Activated CD4-positive, alpha-beta T cell treated with anti-CD3 and anti-CD28 coated beads for 4 hours (primary cell): Measurements from ENCODE around the gene ADK.
"Not testable (repeated sequence)": the region's sequence is repeated elsewhere in the genome, so short reads cannot be mapped to it uniquely, and the experiment has no call there.

Source experiments
- DNase-seq, 2 donors: peaks; one replicate each; pipeline ENCODE4 v3.0.0-alpha.2; 2020

Gene ADK

DNA sequence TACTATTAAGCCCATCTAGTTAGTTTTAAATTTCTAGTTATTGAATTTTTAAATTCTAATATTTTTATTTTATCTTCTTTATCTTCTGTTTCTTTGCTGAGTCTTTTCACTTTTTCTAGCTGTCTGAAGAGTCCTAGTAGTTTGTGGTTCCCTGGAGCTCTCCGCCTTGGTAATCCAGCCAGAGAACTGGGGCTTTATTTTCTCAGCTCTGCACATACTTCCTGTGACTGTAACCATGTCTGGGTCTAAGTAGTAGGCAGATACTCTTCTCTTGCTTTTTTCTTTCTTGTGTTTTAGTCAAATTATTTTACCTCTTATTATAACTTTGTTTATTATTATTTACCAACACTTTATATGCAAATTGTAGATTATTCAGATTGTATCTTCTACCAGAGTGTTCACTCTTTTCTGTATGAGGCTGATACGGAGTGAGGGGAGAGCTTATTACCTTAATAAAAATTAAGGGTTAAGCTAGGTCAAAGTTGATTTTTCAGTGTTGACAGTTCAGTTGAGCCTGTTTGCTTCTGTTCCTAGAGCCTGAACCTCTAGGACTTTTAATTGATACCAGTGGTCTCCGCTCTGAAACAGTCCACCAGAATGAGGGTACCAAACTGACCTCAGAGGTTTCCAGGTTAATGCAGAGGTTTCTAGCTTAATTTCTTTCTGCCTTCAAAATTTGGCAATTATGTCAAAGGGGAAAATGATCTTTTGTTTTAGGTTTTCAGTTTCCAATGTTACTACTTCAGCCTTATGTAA is 155.4 kb downstream of the ADK start:
- DNase-seq: no peak

DNA sequence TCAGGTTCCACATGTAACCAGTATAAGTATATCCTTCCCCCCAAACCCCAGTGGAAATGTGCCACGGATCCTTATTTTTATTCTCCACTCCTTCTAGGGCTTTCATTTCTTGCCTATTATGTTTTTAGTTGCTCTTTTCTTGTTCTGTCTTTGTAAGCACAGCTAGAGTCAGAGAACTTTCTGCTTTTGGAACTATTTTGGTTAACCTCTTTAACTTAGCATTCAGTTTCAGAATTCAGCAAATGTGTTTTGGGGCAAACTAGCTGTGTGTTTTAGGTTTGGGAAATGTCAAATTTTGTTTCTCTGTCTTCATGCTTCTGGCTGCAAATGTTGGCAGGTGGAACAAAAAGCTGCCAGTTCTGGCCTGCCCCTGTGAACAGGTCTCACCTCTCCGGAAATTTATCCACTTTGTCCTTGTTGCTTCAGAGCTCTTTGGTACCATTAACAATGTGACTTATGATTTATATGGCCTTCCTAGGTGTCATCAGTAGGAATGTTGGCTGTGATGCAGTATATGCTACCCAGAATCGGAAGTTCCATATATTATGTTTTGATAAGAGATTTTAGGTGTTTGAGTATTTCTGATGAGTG is 156.1 kb downstream of the ADK start:
- no peak for DNase-seq

DNA sequence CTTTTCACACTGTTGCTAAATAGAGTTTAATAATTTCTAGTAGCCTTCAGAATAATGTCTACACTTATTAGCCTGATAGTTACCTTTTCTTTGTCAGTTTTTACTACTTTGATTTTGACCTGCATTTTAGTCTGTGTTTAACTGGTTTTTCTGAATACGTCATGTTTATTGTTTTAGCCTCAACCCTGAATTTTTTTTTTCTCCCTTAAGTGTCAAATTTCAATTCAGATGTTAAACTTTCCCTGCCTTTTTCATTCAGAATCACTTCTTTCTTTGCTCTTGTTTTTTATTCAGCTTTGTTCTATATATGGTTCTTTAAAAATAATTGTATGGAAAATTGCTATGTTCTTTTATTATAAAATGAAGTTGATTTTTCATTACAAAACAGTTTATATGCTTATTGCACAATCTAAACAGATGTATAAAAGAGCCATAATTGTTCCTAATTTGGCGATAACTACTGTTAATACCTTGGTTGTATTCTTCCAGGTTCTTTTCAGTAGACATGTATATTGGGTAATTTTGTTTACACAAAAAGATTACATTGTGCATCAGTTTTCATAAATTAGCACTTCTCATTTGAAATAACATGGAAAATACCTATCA is 159.7 kb downstream of the ADK start:
- DNase-seq: no peak

DNA sequence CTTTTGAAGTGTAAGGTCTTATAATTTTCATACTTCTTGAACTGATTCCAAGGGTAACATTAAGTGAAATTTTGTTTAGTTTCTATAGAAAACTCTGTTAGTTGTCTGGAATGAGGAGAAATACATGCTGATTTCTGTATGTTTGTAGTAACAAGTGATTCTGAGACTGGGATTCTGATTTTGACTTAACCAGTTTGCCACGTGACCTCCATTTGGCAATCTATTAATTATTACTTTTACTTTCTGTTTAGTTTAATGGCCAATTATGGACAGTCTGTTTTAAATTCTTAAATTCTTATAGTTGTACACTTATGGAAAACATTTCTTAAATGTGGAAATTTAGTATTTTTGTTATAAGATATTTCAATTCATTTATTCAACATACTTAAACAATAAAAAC is 163.1 kb downstream of the ADK start:
- no peak for DNase-seq

DNA sequence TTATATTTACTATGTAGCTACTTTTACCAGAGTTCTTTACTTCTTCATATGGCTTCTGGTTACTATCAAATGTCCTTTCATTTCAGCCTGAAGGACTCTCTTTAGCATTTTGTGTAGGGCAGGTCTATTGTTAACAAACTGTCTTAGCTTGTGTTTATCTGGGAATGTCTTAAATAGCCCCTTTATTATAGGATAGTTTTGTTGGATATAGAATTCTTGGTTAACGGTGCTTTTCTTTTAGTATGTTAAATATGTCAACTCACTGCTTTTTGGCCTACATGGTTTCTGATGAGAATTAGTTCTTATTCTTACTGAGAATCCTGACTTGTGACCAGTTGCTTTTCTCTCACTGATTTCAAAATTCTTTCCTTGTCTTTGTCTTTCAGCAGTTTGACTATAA is 169.0 kb downstream of the ADK start:
- no peak for DNase-seq

DNA sequence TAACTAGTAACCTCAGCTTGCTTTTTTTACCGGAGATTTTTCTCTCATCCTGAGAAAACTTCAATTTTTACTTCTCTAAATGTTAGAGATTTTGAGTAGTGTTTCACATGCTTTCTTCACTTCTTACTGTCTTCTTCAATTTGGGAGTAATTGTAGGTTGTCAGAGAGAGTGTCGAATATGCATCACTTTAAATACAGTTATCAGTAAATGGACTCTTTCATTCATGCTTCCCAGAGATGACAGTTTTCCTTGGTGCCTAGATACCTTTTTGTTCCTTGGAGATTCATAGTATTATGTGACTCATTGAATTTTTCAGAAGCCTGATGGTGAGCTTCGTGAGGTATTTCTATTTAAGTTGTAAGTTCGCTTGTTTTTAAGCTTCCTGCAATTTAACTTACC is 169.7 kb downstream of the ADK start:
- no peak for DNase-seq

DNA sequence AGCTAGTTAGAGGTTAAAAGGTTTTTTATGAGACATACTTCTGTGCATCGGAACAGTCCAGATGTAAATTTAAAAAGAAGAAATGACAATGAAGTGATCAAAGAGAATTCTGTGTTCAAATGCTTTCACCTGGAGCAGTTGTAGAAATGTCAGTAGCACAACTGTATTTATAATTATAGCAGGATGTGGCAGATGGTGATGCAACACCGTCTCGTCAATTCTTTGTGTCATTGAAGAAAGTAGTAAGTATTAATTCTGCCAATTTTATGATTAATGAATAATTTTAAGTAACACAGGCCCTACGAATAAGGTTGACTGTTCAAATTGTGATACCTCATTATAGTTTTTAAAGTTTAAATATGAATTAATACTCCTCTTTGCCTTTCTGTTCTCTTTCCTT is 171.1 kb downstream of the ADK start:
- DNase-seq: no peak

DNA sequence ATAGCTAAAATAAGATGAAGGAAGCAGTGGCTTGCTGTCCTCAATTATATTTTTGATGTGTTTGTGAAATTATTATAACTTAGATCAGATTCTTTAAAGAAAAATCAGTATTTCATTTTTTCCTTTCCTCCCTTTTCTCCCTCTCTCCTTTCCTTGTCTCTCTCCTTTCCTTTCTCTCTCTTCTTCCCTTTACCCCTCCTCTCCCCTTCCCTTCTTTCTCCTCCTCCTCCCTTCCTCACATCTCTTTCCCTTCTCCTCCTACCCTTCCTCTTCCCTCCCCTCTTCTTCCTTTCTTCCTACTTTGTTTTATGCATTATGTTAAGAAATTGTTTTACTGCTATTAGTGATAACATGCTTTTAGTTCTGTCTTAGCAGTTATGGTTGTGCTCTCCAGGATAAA is 171.5 kb downstream of the ADK start:
- no peak for DNase-seq

DNA sequence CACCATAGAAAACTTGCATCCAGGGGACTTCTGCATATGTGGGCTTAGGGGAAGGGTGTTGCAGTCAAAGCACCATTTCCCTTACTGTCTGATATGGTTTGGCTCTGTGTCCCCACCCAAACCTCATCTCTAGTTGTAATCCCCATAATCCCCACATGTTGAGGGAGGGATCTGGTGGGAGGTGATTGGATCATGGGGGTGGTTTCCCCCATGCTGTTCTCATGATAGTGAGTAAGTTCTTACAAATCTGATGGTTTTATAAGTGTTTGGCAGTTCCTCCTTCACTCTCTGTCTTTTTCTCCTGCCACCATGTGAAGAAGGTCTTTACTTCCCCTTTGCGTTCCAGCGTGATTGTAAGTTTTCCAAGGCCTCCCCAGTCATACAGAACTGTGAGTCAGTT is 177.4 kb downstream of the ADK start:
- no peak for DNase-seq

DNA sequence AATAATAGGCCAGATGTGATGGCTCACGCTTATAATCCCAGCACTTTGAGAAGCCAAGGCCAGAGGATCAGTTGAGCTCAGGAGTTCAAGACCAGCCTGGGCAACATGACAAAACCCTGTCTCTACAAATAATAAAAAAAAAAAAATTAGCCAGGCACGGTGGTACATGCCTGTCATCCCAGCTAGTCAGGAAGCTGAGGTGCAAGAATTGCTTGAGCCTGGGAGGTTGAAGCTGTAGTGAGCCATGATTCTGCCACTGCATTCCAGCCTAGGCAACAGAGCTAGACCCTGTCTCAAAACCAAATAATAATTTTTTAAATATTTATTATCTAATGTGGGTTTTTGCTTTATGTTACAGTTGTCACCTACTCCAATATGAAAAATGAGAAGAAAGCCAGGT is 178.9 kb downstream of the ADK start:
- no peak for DNase-seq

DNA sequence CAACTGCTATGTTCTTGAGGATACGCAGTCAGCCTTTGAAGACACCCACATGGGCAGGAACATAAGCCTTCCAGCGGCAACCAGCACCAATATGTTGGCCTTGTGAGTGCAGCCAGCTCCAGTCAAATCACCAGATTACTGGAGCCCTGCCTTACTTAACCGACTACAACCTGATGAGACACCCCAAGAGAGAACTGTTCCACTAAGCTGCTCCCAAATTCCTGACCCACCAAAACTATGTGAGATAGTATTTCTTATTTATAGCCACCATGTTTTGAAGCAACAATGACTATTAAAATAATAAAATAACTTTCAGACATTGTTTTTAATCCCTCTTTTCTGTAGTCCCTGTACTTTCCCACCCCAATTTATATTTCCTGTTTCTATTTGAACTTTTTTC is 179.6 kb downstream of the ADK start:
- no peak for DNase-seq

DNA sequence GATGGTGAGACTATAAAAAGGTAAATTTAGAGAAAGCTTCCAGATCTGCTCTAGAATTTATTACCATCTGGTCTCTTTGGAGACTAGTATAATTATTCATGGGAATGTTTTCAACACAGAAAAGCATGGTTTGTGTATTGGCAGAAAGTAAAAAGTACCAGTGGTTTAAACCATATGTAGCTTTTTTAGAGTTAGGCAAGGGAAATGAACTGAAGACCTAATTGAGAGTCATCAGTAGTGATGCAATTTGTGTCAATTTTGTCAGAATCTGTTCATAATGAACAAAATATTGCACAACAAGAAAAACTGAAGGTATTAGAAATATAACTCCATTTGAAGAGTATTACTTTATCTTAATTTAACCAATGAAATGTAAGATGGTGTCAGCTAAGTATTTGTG is 181.4 kb downstream of the ADK start:
- DNase-seq: no peak

DNA sequence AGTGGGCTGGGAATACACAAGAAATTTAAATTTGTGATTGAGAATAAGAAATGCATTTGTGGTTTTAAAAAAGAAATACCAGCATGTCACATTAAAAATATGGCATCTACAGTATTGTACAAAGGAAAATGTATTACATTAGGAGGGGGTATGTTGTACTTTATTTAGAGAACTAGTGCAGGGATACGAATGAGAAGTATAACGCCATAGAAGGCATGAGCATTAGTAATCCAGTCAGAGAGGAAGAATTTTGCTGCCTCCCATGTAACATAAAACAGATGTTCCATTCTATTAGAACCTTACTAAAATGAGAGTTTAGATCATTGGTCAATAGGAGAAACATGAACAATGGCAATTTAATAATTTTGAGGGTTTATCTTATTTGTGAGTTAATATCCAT is 182.2 kb downstream of the ADK start:
- no peak for DNase-seq

DNA sequence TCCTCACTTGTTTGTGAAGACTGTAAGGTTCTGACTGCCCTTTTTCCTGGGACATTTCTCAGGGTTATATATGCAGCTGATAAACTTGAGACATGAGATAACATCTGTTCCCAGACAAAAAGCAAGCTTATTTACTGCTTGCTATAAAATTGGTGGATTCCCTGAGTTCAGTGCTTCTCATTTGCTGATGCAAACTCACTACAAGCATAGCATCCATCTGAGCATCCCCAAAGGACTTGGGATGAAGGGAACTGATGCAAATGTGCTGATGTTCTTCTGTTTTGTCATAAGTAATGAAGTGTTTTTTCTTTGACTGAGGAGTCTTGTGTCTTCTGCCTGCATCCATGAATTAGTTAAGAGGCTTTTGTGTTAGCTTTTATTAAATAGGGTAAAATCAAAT is 183.2 kb downstream of the ADK start:
- no peak for DNase-seq

DNA sequence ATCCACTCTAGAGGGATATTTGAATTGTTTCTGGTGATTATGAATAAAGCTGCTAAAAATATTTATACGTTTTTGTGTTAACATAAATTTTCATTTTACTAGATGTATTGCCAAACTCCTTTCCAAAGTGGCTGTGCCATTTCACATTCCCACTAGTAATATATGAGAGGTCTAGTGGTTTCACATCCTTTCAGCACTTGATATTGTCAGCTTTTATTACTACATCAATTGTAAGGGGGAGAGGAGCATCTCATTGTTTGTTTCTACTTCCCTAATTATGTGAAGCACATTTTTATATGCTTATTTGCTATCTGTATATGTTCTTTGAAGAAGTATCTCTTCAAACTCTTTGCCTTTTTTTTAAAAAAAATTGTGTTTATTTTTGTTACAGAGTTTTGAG is 184.5 kb downstream of the ADK start:
- no peak for DNase-seq

DNA sequence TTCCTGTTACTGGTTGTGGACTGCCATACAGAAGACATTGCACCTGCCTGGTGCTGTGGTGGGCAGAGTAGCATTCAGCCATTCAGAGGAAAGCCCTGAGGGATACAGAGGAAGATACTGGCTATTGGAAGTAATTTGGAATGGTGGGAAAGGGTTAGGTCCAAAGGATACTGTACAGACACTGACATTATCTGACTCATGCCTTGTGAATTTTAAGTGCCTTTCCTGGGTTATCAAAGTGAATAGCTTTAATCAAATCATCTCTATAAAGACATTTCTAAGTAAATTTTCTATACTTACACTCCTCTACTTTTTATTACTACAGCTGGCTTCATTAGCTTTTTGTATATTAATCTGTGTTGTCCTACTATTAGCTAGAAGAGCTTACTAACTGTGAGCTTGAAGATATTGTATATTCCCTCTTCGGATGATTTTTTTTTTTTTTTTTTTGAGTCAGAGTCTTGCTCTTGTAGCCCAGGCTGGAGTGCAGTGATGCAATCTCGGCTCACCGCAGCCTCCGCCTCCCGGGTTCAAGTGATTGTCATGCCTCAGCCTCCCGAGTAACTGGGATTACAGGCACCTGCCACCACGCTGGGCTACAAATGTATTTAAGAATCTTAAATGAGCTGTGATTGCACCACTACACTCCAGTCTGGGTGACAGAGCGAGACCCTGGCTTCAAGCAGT is 186.5 kb downstream of the ADK start:
- DNase-seq: no peak

DNA sequence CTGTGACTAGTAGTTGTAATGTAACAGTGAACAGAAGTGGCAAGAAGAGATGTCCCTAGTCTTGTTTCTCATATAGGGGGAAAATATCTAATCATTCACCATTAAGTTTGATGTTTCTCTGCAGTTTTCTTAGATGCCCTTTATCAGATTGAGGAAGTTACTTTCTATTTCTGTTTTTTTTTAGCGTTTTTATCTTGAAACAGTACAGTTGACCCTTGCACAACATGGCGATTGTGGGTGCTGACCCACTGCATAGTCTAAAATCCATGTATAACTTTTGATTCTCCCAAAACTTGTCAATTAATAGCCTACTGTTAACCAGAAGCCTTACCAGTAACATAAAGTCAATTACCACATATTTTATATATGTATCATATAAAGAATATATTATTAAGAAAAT is 192.0 kb downstream of the ADK start:
- no peak for DNase-seq

DNA sequence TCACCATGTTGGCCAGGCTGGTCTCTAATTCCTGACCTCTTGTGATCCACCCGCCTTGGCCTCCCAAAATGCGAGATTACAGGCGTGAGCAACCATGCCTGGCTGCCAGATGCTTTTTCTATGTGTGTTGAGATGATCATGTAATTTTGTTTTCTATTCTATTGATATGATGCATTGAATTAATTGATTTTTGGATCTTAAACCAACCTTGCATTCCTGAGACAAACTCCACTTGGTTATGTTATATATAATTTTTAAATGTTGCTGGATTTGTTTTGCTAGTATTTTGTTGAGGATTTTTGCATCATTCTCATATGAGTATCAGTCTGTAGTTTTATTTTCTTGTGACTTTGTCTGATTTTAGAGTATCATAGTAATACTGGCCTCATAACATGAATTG is 192.8 kb downstream of the ADK start:
- DNase-seq: no peak

DNA sequence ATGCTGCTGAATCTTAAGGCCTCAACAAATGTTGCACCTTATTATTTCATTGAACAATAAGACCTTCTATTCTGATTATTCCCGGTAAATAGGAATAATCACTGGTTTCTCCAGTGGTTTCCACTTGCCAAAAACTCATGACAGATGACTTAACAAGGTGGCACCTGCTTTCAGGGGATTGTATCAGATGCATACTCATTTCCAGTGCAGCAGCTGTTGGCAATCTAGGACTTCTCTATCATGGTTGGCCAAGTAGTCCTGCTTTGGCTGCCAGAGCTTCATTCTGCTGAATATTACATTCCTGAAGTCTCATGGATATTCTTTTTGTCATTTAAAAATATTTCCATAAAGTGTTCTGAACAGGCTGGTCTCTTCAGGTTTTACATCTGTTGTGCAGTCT is 193.3 kb downstream of the ADK start:
- no peak for DNase-seq

DNA sequence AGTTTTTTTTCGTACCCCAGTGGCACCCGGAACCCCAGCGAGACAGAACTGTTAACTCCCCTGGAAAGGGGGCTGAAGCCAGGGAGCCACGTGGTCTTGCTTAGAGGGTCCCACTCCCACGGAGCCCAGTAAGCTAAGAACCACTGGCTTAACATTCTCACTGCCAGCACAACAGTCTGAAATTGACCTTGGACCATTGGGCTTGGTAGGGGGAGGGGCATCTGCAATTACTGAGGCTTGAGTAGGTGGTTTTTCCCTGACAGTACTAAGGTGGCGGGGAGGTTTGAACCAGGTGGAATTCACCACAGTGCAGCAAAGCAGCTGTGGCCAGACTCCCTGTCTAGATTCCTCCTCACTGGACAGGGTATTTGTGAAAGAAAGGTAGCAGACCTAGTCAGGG is 196.5 kb downstream of the ADK start:
- no peak for DNase-seq

DNA sequence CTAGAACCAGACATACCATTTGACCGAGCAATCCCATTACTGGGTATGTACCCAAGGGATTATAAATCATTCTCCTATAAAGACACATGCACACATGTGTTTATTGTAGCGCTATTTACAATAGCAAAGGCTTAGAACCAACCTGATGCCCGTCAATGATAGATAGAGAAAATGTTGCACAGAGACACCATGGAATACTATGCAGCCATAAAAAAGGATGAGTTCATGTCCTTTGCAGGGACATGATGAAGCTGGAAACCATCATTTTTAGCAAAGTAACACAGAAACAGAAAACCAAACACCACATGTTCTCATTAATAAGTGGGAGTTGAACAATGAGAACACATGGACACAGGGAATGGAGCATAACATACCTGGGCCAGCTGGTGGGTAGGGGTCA is 202.0 kb downstream of the ADK start:
- not testable (repeated sequence) for DNase-seq

DNA sequence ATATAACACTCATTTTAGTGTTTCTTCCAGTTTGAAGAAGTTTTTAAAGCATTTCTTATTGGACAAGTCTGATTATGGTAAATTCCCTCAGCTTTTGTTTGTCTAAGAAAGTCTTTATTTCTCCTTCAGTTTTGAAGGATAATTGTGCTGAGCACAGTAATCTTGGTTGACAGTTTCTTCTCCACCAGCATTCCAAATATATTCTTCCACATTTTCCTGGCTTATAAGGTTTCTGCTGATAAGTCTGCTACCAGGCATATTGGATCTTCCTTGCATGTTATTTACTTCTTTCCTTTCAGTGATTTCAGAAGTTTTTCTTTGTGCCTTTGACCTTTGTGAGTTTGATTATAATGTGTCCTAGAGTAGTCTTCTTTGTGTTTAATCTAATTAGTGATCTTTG is 210.7 kb downstream of the ADK start:
- no peak for DNase-seq

DNA sequence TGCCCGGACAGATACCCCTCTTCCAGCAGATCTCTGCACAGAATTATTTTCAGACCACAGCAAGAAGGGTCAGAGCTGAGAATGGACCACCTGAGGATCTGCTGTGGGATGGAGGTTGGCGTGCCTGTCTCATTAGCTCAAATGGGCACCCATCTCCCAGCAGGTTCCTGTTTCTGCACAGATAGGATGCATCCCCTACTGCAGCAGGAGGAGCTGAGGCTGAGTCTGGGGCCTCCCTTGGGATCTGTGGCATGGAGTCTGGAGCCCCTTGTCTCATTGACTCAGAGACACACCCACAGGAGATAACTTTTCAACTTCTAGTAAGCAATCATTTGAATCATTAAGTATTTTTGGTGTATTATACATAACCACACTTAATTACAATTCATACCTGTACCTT is 212.7 kb downstream of the ADK start:
- no peak for DNase-seq

DNA sequence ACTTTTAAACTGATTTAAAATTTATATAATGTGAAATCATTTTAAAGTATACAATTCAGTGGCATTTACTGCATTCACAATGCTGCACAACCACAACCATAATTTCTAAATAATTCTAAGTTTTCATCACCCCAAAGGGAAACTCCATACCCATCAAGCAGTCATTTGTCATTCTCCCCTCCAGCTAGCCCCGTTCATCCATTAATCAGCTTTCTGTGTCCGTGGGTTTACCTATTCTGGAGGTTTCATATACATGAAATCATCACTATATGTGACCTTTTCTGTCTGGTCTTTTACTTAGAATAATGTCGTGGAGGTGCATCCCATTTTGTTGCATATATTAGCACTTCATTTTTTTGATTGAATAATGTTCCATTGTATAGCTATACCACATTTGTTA is 214.1 kb downstream of the ADK start:
- no peak for DNase-seq
